Endodermal cell (in vitro differentiated cells): ENCODE measurements around the gene INVS. TPM values are rescaled to one million over a fixed set of nuclear protein-coding genes. Genes with fewer than 3 reads are reported as not detected.
A peak's percentile ranks its signal among the peaks of the same experiment; 100 is the strongest.

Source experiments
- DNase-seq: peaks from one replicate; pipeline ENCODE4 v3.0.0-alpha.2; 2017
- H3K27ac ChIP-seq: 2 replicates; pipeline ENCODE4 v1.5.1; 2013; ENCODE audit warnings: mild to moderate bottlenecking, low read depth, low read length, moderate library complexity
- H3K27me3 ChIP-seq: 2 replicates; pipeline ENCODE4 v1.6.1; 2013; ENCODE audit warnings: mild to moderate bottlenecking, low read length, moderate library complexity; ENCODE audit not compliant: insufficient read depth, control insufficient read depth, poor library complexity, severe bottlenecking
- H3K36me3 ChIP-seq: 2 replicates; pipeline ENCODE4 v1.7.0; 2013; ENCODE audit warnings: mild to moderate bottlenecking, low read length, moderate library complexity; ENCODE audit not compliant: control insufficient read depth, insufficient read depth
- H3K4me1 ChIP-seq: one replicate; pipeline ENCODE4 v1.7.0; 2013; ENCODE audit warnings: low read length; ENCODE audit not compliant: control insufficient read depth, insufficient read depth
- H3K4me3 ChIP-seq: 2 replicates; pipeline ENCODE4 v1.5.1; 2013; ENCODE audit warnings: mild to moderate bottlenecking, low read length, moderate library complexity
- H3K9ac ChIP-seq: 2 replicates; pipeline ENCODE4 v1.6.1; 2013; ENCODE audit warnings: mild to moderate bottlenecking, low read length, moderate library complexity; ENCODE audit not compliant: poor library complexity, severe bottlenecking; ENCODE audit errors: extremely low read depth
- H3K9me3 ChIP-seq: 2 replicates; pipeline ENCODE4 v1.6.1; 2013; ENCODE audit warnings: mild to moderate bottlenecking, low read length, moderate library complexity; ENCODE audit not compliant: control insufficient read depth
- H3K27ac Mint-ChIP-seq: 2 replicates; pipeline ENCODE4 v1.8.0; 2020; ENCODE audit warnings: mixed read lengths
- H3K27me3 Mint-ChIP-seq: 2 replicates; pipeline ENCODE4 v1.8.0; 2021; ENCODE audit warnings: mild to moderate bottlenecking, mixed read lengths; ENCODE audit not compliant: insufficient read depth
- H3K36me3 Mint-ChIP-seq: 2 replicates; pipeline ENCODE4 v1.8.0; 2020; ENCODE audit warnings: low read depth, mixed read lengths
- H3K4me1 Mint-ChIP-seq: 2 replicates; pipeline ENCODE4 v1.8.0; 2020; ENCODE audit warnings: mixed read lengths
- H3K4me3 Mint-ChIP-seq: 2 replicates; pipeline ENCODE4 v1.8.0; 2020; ENCODE audit warnings: mild to moderate bottlenecking, moderate library complexity, mixed read lengths
- H3K9me3 Mint-ChIP-seq: 2 replicates; pipeline ENCODE4 v1.8.0; 2020; ENCODE audit warnings: mild to moderate bottlenecking, mixed read lengths
- CTCF ChIP-seq: fragments of 200-600 bp; sonication (generic); conservative IDR thresholded peaks from 2 replicates; pipeline ENCODE4 v1.5.0; 2021; ENCODE audit warnings: antibody characterized with exemption, mild to moderate bottlenecking
- WGBS, 2 experiments: methylation state at CpG; one replicate each; pipeline versions ENCODE4 v1.1.5 to v1.1.7; 2013; ENCODE audit warnings: missing lambda C conversion rate in 2 of 2, mixed read lengths in 1 of 2; ENCODE audit not compliant: insufficient coverage in 1 of 2, insufficient read length in 1 of 2; 5-methylcytosine and 5-hydroxymethylcytosine counted together
- total RNA-seq, 2 donors: library from RNA; stranded (reverse); fragmentation: NEBNext Ultra II Directional in 1 of 2; extraction: Animal tissue kit (Norgen Biotek cat#: 25700) in 1 of 2; gene quantifications; 2 replicates in 1 of 2; 3 replicates in 1 of 2; pipeline ENCODE4 v1.2.1, GENCODE V29; 2021

Gene INVS
- total RNA-seq, 2 donors from 2014 or later: 22.8 to 26.6 TPM

GRCh38 chr9:100105861-100106260 lies 6.8 kb downstream of the INVS start:
- no peak for DNase-seq
- H3K4me1 Mint-ChIP-seq: peaks cover 13% of the 10 kb centered on the region
- no peak overlapping the region for H3K4me3 Mint-ChIP-seq
- Histone ChIP-seq H3K9me3 (no peaks in the 10 kb centered on the region), H3K27me3 (no peaks in the 10 kb centered on the region), H3K27ac (no peak overlapping the region), H3K4me3 (no peak overlapping the region), H3K9ac (no peak overlapping the region), H3K4me1 (peaks cover 3% of the 10 kb centered on the region), H3K36me3 (peaks cover 49% of the 10 kb centered on the region)
- WGBS, 2 experiments: 0% methylated on average over 1 of the region's 1 CpG
- H3K9me3 Mint-ChIP-seq: no peaks in the 10 kb centered on the region
- no peak for TF ChIP-seq CTCF
- no peak overlapping the region for H3K27ac Mint-ChIP-seq
- no peaks in the 10 kb centered on the region for H3K27me3 Mint-ChIP-seq
- peaks cover 8% of the 10 kb centered on the region for H3K36me3 Mint-ChIP-seq

GRCh38 chr9:100106616-100107015 lies 7.6 kb downstream of the INVS start:
- no peak overlapping the region for H3K4me3 Mint-ChIP-seq
- no peak for DNase-seq
- 90 to 100% methylated on average over 1 to 2 of the region's 2 CpGs for WGBS, 2 experiments
- no peaks in the 10 kb centered on the region for H3K4me1 ChIP-seq
- no peak overlapping the region for H3K4me3 ChIP-seq
- H3K27ac ChIP-seq: no peak overlapping the region
- H3K36me3 ChIP-seq: peaks cover 49% of the 10 kb centered on the region
- H3K4me1 Mint-ChIP-seq: peaks cover 12% of the 10 kb centered on the region
- no peak for TF ChIP-seq CTCF
- peaks cover 8% of the 10 kb centered on the region for H3K36me3 Mint-ChIP-seq
- H3K27me3 ChIP-seq: no peaks in the 10 kb centered on the region
- H3K27me3 Mint-ChIP-seq: no peaks in the 10 kb centered on the region
- no peak overlapping the region for H3K9ac ChIP-seq
- no peak overlapping the region for H3K27ac Mint-ChIP-seq
- H3K9me3 Mint-ChIP-seq: no peaks in the 10 kb centered on the region
- no peaks in the 10 kb centered on the region for H3K9me3 ChIP-seq

GRCh38 chr9:100108559-100108958 lies 9.5 kb downstream of the INVS start:
- H3K27me3 Mint-ChIP-seq: no peaks in the 10 kb centered on the region
- H3K4me3 Mint-ChIP-seq: no peak overlapping the region
- TF ChIP-seq CTCF: no peak
- Histone ChIP-seq H3K9me3 (no peaks in the 10 kb centered on the region), H3K27me3 (no peaks in the 10 kb centered on the region), H3K9ac (no peak overlapping the region), H3K36me3 (peaks cover 49% of the 10 kb centered on the region), H3K27ac (peak overlapping the region; percentile 59), H3K4me1 (peaks cover 4% of the 10 kb centered on the region), H3K4me3 (no peak overlapping the region)
- H3K9me3 Mint-ChIP-seq: no peaks in the 10 kb centered on the region
- H3K36me3 Mint-ChIP-seq: peaks cover 8% of the 10 kb centered on the region
- WGBS, 2 experiments: 80 to 90% methylated on average over 1 to 2 of the region's 2 CpGs
- H3K4me1 Mint-ChIP-seq: peaks cover 22% of the 10 kb centered on the region
- H3K27ac Mint-ChIP-seq: no peak overlapping the region
- DNase-seq: no peak
